Immature natural killer cell (primary cell): ENCODE data around the gene REG1B. TPM values are rescaled to one million over a fixed set of nuclear protein-coding genes. Genes with fewer than 3 reads are reported as not detected.
"Not testable (repeated sequence)": the region's sequence is repeated elsewhere in the genome, so short reads cannot be mapped to it uniquely, and the experiment has no call there.

Experiments
- DNase-seq, 3 donors: peaks; one replicate each; pipeline ENCODE4 v3.0.0; 2022; ENCODE audit warnings: mixed read lengths in 1 of 3
- H3K27ac Mint-ChIP-seq, 6 donors: one replicate each; pipeline ENCODE4 v1.8.0; 2020; ENCODE audit warnings: mixed read lengths in 6 of 6, mild to moderate bottlenecking in 5 of 6, inconsistent platforms in 4 of 6, moderate library complexity in 3 of 6
- H3K27me3 Mint-ChIP-seq, 3 donors: one replicate each; pipeline ENCODE4 v1.8.0; 2020 to 2021; ENCODE audit warnings: low read depth in 3 of 3, mild to moderate bottlenecking in 3 of 3, mixed read lengths in 3 of 3, moderate library complexity in 3 of 3, inconsistent platforms in 1 of 3
- H3K36me3 Mint-ChIP-seq, 3 donors: one replicate each; pipeline ENCODE4 v1.8.0; 2020; ENCODE audit warnings: mixed read lengths in 3 of 3, inconsistent platforms in 2 of 3, mild to moderate bottlenecking in 2 of 3
- H3K4me1 Mint-ChIP-seq, 2 donors: one replicate each; pipeline ENCODE4 v1.8.0; 2020; ENCODE audit warnings: inconsistent platforms in 2 of 2, mild to moderate bottlenecking in 2 of 2, mixed read lengths in 2 of 2, moderate library complexity in 1 of 2
- H3K4me3 Mint-ChIP-seq, 5 donors: one replicate each; pipeline ENCODE4 v1.8.0; 2020; ENCODE audit warnings: mild to moderate bottlenecking in 5 of 5, mixed read lengths in 5 of 5, inconsistent platforms in 3 of 5, moderate library complexity in 3 of 5
- H3K9me3 Mint-ChIP-seq, 6 donors: one replicate each; pipeline ENCODE4 v1.8.0; 2020; ENCODE audit warnings: mild to moderate bottlenecking in 6 of 6, mixed read lengths in 6 of 6, inconsistent platforms in 4 of 6, moderate library complexity in 3 of 6
- polyA plus RNA-seq, 3 donors: library from polyadenylated mRNA; unstranded; fragments of 300-500 nt; fragmentation: Illumina TruSeq; gene quantifications; one replicate each; pipeline ENCODE4 v1.2.3, GENCODE V29; 2021

Gene REG1B
- polyA plus RNA-seq, 3 donors from 2014 or later: not detected

DNA sequence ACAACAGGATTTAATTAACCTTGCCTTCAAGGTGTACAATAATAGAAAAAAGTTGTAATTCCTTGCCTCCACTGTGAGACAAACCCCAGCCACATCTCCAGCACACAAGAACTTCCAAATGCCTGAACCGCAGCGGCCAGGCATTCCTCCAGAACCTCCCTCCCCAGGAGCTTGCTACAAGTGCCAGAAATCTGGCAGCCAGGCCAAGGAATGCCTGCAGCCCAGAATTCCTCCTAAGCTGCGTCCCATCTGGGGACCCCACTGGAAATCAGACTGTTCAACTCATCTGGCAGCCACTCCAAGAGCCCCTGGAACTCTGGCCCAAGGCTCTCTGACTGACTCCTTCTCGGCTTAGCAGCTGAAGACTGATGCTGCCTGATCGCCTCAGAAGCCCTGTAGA is 34.3 kb downstream of the REG1B start:
- H3K36me3 Mint-ChIP-seq, H3K4me3 Mint-ChIP-seq, H3K4me1 Mint-ChIP-seq, DNase-seq, H3K27ac Mint-ChIP-seq, H3K27me3 Mint-ChIP-seq: not testable (repeated sequence)
- H3K9me3 Mint-ChIP-seq: peaks cover 12 to 34% (median 19%) of the 10 kb centered on the region in 6 donors

DNA sequence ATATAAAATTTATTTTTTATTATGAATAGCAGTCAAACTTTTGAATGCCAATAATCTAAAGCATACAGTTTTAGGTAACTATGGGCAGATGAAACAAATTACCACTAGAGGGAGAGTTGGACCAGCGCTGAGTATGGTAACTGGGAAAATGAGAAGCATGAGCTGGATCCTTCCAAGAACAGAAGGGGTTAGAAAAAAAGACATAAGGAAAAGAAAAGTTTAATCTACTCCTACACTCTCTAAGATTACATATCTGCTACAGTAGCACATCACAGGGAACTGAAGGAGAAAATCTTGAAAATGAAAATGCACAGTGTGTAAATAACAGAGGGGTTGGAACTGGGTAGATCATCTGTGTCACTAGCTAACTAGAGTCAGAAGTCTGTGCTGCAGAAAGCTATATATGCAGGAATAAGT is 46.8 kb downstream of the REG1B start:
- Mint-ChIP-seq H3K27me3 (peaks cover 0 to 1% (median 0%) of the 10 kb centered on the region in 3 donors), H3K27ac (no peak overlapping the region), H3K4me1 (no peaks in the 10 kb centered on the region), H3K9me3 (peaks cover 0 to 34% (median 9%) of the 10 kb centered on the region in 6 donors), H3K36me3 (no peaks in the 10 kb centered on the region), H3K4me3 (no peak overlapping the region)
- DNase-seq: no peak

DNA sequence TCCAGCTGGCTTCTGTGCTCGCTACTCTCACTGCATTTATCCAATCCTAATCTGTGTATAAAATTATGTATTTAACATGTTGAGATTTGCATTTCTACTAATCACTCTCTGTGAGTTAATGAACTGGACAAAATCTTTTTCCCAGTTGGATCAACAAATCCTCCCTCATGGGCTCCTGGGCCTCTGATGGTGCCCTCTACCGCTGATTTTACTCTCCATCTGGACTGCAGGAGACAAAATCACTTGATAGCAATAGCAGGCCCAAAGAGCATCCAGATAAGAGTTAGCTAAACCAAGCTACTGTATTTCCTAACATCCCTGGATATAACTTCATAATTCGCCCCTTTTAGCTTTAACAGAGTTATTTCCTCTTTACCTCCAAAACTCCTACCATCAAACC is 47.8 kb downstream of the REG1B start:
- no peak overlapping the region for H3K4me3 Mint-ChIP-seq
- peaks cover 0 to 34% (median 5%) of the 10 kb centered on the region in 6 donors for H3K9me3 Mint-ChIP-seq
- no peak for DNase-seq
- no peaks in the 10 kb centered on the region for H3K4me1 Mint-ChIP-seq
- peaks cover 0 to 1% (median 0%) of the 10 kb centered on the region in 3 donors for H3K27me3 Mint-ChIP-seq
- H3K27ac Mint-ChIP-seq: no peak overlapping the region
- H3K36me3 Mint-ChIP-seq: no peaks in the 10 kb centered on the region

Other genes starting within 250 kb of the REG1B start
- not detected for gene REG3G, start 62.3 kb downstream of the REG1B start, polyA plus RNA-seq
- not detected for gene REG1A, start 32.5 kb upstream of the REG1B start, polyA plus RNA-seq
- gene REG3A, start 71.8 kb upstream of the REG1B start, polyA plus RNA-seq: not detected